Measurements from ENCODE around the gene NEUROD1.

NEUROD1 gene

DNA sequence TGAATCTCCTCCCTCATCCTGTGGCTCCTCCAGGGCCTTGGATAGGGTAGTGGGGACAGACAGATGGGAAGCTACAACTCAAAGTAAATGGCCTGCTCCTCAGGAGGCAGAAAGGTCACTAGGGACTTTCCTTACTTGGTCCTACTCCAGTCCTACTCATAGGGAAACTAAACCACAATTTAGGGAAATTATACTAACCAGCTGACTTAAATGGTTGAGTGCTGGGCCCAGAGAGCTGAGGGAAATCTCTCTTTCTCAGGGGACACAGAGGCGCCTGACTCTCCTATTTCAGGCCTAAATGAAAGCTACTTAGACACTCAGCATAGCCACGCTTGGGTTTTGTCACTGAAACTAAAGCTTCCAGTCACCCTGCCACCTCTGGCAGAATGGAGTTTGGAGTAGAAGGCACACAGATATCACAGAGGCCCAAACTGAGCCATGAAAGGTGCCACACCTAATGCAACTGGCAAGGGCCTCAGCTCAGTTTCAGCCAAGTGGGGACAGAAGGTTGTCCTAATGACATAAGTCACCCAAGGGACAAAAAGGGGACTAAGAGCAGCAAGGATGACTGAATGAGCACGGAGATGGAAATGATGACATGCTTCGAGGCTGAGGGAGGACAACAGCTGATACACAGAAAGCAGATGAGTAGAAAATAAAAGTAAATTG is 47.5 kb downstream of the NEUROD1 start:
- no peak for DNase-seq

DNA sequence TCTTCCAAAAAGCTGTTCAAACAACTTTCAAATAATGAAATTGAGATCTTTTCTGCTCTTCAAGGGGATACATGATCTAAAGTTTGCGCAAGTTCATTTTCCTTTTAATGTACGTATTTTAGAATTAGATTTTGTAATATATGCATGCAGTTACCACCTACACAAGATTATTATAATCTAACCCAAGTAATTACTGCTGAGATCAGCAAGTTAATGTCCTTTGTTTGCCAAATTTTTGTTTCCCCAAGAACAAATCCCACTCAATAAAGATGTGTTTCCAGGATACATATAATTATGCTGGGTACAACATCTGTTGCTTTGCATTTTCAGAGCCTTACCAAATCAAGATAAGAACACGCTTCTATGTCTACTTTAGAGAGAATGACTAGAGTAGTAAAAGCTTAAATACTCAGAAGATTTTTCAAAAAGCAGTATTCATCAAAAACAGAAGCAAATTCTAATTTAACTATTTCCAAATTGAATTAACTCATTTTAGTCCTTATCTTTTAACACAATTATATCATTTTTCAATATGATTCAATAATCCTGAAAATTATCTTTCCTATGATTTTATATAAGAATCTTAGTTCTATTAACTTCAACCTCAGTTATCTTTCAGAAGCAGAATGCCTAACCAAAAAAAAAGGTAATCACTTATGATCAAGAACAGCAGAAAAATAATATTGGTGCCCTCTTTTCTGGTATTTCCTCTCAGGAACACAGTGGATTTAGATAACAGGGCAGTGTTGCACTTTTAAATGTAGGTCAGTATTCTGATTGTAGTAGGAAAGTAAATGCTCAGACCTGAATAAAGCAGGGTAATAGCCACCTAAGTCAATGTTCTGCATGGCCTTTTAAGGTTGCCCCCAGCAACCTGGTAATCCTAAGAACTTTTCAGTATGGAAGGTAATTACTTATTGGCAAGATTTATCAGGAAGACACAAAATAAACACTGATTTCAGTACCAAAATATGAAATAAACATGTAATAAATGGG is 51.4 kb downstream of the NEUROD1 start:
- DNase-seq, result no peak

DNA sequence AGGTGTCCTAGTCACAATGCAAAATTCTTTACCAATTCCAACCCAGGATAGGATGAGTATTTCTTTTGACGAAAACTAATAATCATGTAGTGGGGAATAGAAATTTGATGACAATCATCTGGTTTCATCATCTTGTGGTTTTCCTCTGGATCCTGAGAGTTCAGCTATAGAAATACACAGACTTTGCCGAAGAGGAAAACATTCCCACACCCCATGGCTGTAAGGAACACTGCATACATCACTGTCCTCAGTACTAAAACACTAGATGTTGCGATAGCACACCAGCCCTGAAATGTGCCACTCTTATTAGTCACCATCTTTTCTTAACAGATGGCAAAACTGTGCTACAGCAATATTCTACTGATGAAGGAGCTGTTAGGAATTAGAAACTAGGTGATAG is 52.8 kb downstream of the NEUROD1 start:
- DNase-seq, result no peak

DNA sequence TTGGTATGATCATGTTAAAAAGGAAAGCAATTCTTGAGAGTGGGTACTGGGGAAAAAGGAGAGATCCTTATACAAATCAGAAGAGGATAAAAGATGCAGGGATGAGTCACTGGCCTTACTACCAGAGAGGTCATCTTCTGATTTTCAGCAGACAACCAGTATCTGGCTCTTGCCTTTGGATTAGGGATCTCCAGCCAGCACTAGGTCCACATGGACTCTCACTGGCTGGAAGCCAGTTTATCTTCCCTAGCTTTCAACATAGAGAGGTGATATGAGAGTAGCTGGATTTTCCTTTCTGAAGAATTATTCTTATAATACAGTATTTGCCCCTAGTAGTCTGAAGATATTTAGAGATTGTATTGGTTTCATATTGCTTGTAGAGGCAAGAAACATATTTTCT is 53.6 kb downstream of the NEUROD1 start:
- no peak for DNase-seq
